ENCODE measurements around the gene SLC35D3.

DNA sequence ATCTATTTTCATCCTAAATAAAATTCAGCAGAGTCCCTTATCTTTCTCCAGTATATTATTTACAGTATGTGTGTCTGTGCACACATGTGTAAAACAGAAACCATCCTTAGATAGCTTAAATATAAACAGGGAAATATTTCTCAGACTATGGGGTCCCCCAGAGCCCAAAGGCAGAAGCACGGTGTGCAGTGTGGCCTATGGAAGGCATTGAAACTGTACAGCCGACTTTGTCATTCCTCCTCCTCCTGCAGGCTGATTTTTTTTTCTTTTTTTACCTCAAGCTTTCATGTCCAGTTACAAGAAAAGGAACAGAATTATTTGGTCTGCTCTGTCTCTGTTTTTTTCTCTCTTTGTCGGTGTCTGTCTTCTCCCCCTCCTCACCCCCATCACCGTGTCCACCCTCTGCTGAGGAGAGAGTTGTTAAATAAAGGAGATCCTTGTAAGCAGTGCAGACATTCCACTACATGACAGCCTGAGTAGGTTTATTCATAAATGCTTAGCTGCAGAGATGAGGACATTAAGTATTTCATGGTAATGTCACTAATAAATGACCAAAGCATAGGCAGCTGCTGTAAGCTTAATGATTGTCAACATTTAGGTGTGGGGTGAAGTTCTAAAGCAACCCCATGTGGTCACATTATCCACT is 31.8 kb upstream of the SLC35D3 start:
- TF ChIP-seq, protein P1, sequence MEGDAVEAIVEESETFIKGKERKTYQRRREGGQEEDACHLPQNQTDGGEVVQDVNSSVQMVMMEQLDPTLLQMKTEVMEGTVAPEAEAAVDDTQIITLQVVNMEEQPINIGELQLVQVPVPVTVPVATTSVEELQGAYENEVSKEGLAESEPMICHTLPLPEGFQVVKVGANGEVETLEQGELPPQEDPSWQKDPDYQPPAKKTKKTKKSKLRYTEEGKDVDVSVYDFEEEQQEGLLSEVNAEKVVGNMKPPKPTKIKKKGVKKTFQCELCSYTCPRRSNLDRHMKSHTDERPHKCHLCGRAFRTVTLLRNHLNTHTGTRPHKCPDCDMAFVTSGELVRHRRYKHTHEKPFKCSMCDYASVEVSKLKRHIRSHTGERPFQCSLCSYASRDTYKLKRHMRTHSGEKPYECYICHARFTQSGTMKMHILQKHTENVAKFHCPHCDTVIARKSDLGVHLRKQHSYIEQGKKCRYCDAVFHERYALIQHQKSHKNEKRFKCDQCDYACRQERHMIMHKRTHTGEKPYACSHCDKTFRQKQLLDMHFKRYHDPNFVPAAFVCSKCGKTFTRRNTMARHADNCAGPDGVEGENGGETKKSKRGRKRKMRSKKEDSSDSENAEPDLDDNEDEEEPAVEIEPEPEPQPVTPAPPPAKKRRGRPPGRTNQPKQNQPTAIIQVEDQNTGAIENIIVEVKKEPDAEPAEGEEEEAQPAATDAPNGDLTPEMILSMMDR (IDR thresholded peaks at IDR 0.05): no peak
- TF ChIP-seq POLR2A (IDR thresholded peaks at IDR 0.05): no peak
